GM18519 (cell line): ENCODE data around the gene C17orf67.
"Not testable (repeated sequence)": the region's sequence is repeated elsewhere in the genome, so short reads cannot be mapped to it uniquely, and the experiment has no call there.

Experiments
- ATAC-seq: cut with Tn5 transposase; IDR thresholded peaks from one replicate; pipeline ENCODE4 v1.9.1; 2021; ENCODE audit warnings: mild to moderate bottlenecking, moderate library complexity; ENCODE audit not compliant: unreplicated experiment, low FRiP score

The C17orf67 gene

DNA sequence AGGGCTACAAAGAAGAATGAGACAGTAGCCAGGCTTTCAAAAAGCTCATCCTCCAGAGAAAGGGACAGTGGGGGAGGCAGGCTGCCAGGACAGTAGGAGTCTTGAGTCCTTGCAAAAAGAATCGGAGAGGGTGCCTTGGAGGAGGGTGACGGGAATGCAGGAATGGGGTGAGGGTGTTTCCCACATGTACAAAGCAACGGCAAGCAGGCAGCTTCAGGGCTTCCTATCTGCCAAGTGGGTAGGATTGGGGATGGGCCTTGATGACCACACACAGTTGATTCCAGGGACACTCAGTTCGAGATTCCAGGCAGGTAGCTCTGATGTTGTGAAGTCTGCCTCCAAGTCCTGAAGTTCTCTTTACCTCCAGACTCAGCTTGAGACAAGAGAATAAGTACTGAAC is 54.4 kb downstream of the C17orf67 start:
- ATAC-seq: no peak

DNA sequence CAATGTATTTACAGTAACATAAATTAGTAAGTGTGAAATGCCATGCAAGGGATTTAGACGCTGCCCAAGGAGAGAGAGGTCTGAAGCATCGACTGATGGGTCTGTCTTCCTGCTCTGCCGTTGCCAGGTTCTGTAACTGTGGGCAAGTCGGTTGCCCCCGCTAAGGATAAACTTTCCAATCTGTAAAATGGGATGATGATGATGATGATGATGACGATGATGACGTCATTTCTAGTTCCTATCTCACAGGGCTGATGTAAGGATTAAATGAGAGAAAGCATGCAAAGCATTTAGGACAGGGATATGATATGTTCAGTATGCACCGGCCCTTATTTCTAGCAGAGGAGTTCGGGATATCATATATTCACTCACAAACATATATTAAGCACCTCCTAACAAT is 54.8 kb downstream of the C17orf67 start:
- no peak for ATAC-seq

DNA sequence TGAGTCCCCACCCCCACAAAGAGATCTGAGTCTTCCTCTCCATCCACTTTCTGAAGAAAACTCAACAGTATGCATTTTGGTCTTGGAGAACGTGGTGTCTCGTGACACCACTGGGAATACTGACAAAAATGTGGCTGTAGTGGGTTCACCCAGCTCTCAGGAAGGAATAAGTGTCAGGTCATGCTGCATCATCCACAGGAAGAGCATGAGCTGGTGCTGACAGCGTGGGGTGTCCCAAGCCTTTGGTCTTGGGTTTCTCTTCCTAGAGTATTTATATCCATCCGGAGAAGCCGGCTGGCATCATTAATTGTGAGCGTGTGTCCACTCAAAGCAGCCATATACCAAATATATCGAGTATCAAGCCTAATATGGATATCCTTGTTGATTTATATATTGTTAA is 55.9 kb downstream of the C17orf67 start:
- no peak for ATAC-seq

DNA sequence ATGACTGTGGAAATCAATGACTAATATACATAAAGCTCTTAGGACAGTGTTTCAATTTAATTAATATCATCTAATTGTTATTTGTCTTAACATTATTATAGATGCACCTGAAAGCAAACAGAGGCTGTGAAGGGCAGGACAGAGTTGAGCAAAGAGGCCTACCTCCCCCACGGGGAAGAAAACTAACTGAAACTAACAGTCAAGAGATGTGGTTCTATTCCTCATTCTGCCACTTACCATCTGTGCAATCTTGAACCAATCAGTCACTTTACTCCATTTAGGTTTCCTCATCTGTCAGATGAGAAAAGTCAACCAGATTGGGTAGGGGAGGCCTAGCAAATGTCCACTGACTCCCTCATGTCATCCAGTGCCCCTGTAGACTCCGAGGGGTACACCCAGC is 59.1 kb downstream of the C17orf67 start:
- no peak for ATAC-seq

DNA sequence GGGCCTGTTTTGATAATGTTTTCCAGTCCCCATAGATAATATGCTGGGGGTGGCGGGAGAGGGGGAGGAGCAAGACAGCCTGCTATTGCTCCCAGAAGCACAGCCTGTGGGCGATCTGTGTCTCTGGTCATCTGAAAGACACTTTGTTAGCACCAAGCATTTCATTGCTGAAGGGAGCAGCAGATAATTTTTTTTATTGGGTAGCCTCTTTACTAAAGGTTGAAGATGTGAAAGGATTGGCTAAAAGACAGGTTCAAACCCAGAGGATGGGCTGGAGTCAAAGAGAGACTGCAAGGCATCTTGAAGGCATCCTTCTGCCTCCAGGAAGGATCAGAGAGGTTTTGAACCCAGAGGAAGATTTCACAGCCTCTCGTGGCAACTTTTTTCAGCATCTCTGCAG is 60.6 kb downstream of the C17orf67 start:
- ATAC-seq: no peak

DNA sequence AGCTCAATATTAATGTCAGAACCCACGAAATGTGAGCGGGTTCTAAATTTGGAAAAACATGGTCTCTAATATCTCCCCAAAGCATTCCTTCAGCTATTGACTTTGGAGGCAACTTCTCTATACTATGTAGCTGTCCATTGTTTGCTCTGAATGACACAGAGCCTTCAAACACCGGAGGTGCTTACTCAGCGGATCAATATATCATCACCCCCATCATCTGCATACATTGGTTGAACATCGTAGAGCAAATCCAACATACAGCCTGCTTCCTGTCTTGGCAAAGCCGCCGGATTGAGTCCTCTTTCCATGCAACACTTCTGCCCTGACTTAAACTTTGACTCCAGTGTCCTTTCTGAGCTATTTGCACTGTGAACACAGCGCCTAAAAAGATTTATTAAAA is 61.3 kb downstream of the C17orf67 start:
- ATAC-seq: no peak

DNA sequence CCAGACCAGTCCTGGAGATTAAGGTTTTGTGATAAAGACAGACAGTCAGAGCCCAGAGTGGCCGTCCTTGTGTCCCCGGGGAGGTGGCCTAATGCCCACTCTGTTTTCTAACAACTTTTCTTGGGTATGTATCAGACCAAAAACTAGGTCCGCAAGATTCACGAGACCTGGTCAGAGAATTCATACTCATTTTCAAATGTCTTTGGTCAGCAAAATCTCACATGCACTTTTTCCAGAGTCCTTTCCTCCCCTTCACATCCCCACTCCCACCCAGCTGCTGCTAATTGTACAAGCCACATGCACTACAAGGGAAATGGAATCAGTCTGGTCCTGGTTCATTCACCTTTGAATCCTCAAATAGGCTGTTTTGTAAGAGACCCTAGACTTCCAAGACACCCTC is 61.7 kb downstream of the C17orf67 start:
- ATAC-seq: no peak

DNA sequence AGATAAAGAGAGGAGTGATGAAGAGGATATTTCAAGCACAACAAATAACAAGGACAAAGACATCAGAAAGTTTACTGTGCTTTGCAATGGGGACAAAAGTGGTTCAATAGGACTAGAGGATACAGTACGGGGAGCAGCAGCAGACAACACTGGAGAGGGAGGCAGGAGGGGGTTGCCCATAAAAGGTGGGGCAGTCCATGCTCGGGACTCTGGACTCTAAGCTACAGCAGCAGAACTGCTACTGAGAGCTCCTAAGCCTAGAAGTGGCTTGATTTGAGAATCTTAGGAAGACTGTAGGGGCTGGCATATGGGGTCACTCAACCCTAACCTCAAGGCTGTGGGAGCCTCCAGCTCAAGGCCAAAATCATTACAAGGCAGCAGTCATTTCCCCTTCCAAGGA is 62.2 kb downstream of the C17orf67 start:
- ATAC-seq: no peak

DNA sequence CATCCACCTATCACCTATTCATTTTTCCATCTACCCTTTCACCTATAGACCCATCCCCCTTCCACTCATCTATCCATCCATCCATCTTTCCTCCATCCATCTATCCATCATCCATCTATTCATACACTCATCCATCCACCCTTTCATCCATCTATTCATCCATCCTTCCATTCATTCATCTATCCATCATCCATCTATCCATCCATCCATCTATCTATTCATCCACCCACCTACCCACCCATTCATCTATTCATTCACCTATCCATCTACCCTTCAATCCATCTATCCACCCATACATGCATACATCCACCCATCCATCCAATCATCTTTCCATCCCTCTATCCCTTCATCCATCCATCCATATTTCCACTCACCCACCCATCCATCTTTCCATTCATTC is 63.3 kb downstream of the C17orf67 start:
- no peak for ATAC-seq

DNA sequence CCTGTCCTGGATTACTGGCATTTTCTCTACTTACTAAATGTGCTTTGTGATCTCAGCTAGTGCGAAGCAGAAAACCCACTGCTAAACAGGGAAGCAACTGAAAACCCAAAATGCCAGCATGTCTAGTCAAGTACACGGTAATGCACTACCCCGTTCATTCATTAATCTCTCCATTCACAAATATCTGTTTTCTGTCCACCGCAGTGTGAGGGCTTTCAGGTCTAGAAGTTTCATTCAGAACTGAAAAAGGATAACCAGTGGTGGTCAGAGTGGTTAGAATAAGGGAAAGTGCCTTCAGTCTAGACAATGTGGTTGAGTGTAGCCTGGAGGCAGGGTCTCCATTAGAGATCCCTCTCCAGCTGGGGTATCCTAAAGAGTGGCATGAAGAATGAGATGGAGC is 68.3 kb downstream of the C17orf67 start:
- ATAC-seq: no peak

DNA sequence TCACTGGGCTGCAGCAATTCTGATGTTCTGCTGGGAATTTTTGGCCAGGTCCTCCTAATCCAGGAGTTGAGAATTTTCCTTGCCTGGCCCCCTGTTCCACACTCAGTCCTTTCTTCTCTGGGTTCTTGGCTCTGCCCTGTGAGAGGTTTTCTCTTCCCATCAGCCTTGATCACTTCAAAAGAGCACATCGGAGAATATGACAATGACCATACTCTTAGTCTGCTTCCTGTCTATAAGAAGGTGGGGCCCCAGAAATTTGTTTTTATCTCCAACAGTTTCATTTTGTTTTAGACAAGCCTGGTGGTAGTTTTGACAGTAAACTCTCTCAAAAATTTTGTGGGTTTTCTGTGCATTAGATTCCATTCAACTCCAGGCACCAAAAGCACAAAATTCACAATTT is 70.7 kb downstream of the C17orf67 start:
- ATAC-seq: no peak

DNA sequence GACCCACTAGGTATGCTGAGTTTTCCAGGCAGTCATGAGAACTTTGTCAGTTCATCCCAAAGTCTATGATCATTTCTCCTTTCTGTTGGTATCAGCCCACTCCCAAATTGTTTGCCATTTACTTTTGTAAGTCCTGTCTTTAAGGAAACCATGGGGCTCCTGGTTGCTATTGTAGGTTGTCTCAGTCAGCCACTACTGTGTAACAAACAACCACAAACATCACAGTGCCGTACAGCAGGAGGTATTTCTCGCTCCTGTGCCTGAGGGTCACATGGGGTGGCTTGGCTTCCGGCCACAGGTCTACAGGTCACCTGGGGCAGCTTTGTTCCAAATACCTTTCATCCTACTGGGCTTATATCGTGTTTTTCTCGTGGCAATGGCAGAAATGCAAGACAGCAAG is 71.6 kb downstream of the C17orf67 start:
- ATAC-seq: no peak

DNA sequence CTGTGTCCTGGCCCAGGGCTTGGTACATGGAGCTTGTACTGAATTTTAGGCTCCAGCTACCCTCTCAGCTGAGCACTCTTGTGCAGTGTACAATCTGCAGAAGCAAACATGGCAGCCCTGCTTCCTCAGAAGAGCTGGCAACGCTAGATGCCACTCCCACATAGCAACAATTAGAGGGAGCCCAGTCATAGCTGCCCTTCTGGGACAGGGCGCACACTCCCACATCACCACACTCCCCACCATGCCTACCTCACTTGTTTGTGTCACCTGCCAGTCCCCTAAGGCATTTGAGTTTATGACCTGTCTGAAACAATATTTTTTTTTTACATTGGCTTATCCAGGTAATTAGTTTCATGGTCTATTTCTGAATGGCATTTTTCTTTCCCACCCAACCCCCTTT is 72.3 kb downstream of the C17orf67 start:
- no peak for ATAC-seq

DNA sequence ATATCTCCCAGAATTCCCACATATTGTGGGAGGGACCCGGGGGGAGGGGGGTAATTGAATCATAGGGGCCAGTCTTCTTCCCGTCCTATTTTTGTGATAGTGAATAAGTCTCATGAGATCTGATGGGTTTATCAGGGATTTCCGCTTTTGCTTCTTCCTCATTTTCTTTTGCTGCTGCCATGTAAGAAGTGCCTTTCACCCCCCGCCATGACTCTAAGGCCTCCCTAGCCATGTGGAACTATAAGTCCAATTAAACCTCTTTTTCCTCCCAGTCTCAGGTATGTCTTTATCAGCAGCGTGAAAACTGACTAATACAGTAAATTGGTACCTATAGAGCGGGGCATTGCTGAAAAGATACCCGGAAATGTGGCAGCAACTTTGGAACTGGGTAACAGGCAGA is 76.1 kb downstream of the C17orf67 start:
- ATAC-seq: not testable (repeated sequence)

DNA sequence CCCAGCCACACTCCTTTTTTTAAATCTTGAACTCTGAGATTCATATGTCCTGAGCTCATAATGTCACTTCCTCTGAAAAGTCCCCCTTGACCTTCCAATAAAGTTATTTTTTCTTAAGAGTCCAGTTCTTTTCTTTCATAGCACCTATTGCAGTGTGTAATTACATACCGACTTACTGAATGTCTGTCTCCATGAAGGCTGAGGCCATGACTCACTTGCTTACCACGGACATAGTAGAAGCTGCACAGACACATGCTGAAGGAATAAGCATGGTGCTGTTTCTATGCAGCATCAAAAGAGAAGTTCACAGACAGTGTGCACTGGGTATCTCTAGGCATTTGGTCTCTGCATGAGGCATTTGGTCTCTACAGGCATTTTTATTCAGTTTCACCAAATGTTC is 77.2 kb downstream of the C17orf67 start:
- ATAC-seq: no peak

DNA sequence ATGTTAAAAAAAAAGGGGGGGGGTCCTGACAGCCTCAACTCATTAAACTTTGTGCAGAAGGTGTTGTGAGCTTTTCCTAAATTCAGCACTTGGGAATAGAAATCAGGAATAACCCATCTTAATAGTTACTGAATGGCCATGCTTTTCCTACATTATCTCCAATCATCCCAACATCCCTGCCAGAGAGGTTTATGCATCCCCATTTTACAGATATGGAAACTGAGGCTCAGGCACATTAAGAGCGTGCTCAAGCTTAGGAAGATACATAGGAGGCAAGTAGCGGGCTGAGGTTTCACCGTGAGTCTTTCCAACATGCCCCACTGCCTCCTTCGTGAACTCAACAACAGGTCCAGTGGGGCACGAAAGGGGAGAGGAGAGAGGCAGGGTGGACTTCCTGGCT is 78.4 kb downstream of the C17orf67 start:
- no peak for ATAC-seq

DNA sequence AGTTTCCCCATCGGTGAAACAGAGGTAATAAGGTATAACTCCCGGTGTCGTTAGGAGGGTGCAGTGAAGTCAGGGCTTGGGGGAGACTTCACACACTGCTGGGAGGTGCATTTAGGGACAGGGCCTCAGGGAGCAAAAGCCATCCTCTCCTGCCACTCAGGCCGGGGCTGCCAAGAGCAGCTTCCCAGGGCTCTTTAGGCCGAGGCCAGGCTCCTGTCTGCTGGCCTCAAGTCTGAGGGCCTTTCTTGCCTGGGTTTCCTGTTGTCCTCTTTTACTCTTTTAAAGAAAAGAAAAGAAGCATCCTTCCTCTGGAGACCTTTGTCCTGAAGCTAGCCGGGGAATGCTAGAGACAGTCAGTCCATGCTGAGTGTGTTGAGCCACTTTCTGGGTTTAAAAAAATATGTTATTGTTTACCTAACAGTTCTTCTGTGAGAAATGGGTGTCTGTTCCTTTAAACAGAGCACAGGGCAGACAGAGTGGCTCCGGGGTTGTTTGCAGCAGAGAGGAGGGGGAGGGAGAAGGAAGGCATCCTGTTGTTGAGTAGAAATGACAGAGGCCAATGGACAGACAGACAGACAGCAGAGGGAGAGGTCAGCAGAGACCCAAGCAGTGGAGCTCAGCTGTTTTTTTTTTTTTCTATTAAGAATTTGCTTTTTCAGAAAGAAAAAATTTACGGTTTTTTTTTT is 79.1 kb downstream of the C17orf67 start:
- ATAC-seq: no peak

DNA sequence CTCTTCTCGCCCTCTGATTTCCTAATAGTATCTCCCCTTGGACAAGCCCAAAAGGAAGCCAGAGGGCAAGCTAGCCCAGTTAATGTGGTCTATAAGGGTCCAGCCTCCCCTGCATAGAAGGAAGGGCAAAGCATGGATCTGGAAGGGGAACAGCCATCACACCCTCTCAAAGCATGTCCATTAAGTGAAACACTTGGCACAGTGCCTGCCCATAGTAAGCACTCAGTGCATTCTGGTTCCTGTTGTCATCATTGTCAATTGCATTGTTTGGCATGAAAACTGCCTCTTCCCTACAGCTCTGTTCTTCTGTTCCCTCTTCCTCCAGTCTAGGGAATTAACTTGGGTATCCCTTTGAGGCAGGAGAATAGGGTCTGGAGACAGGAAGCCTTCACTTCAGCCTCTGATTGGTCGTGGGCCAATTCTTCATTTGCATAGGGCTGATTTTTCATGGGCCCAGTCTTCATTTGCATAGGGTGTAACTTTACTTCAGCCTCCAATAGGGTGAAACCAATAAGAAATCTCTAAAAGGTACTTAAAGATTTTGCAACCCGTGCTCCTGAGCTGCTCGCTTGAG is 81.4 kb downstream of the C17orf67 start:
- no peak for ATAC-seq

DNA sequence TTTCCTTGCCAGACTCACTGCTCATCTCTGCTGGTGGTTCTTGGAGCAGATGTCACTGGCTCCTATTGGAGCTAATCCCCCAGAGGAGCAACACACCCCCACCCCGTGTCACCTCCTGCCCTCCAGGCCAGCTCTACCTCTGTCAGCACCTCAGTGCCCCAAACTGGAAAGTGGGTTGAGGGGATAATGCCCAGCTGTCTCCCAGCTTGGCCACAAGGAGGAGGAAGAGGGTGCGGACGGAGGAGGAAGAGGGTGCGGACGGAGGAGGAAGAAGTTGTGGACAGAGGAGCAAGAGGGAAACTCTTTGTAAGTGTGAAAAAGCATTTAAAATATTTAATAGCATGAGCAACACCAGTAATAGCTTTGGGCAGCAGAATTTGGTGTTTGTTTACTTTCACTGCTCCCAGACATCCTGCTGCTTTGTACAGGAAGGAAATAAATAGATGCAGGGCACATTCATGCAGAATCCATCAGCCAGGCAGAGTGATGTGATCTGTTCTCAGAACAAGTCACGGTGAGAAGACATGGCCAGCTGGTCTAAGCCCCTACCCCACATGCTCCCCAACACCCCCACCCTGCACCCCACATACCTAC is 82.5 kb downstream of the C17orf67 start:
- ATAC-seq: no peak

DNA sequence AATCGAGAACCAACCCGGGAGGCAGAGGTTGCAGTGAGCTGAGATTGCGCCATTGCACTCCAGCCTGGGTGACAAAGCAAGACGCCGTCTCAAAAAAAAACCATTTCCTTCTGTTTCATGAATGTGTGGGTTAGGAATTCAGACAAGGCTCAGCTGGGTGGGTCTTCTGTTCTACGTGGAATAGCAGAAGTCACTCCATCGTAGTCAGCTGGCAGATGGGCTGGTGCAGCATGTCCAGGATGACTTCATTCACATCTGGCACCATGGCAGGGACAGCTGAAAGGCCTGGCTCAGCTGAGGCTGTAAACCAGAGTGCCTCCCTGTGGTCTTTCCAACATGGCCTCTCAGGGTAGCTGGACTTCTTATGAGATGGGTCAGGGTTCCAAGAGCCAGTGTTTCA is 89.0 kb downstream of the C17orf67 start:
- no peak for ATAC-seq

DNA sequence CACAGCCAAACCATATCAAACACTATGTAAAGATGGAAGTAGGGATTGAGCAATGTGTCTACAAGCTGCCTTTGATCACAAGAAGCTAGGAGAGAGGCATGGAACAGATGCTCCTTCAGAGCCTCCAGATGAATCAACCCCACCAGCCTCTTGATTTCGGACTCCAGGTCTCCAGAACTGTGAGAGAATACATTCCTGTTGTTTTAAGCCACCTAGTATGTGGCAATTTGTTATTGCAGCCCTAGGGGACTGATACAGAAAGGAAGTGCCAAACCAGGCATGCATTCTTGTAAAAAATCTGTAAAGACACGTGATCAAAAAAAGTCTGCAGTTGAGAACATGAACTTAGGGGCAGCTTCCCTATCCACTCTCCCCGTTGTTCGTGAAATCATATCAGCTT is 91.1 kb downstream of the C17orf67 start:
- no peak for ATAC-seq
